Measurements from ENCODE around the gene BMPR1A. TPM values are rescaled to one million over a fixed set of nuclear protein-coding genes. Genes with fewer than 3 reads are reported as not detected.

BMPR1A gene
- total and polyA plus RNA-seq, 2 of the 13 experiments (the other 11 are each of a cell fraction or from before 2014, with no cell fraction given) = 17.8 to 44.2 TPM

GRCh38 chr10:86759073-86759672 lies 2.8 kb downstream of the BMPR1A start (continued):
- no peak for TF ChIP-seq ZGPAT (CRISPR knock-in tag; IDR thresholded peaks at IDR 0.05)
- no peak for TF ChIP-seq CENPT (CRISPR knock-in tag; IDR thresholded peaks at IDR 0.05; ENCODE audit: low read depth)
- no peak for TF ChIP-seq ZNF740 (CRISPR knock-in tag; IDR thresholded peaks at IDR 0.05)
- no peak for TF ChIP-seq AKAP8 (CRISPR knock-in tag; IDR thresholded peaks at IDR 0.05)
- TF ChIP-seq ZNF547 (CRISPR knock-in tag; IDR thresholded peaks at IDR 0.05) = no peak
- no peak for TF ChIP-seq ERF (CRISPR knock-in tag; IDR thresholded peaks at IDR 0.05)
- TF ChIP-seq PREB (CRISPR knock-in tag; IDR thresholded peaks at IDR 0.05) = no peak
- no peak for TF ChIP-seq ZNF558 (CRISPR knock-in tag; IDR thresholded peaks at IDR 0.05; ENCODE audit: borderline replicate concordance)
- TF ChIP-seq KIAA2018 (CRISPR knock-in tag; IDR thresholded peaks at IDR 0.05; ENCODE audit: borderline replicate concordance) = no peak
- no peak for TF ChIP-seq RFXANK (CRISPR knock-in tag; IDR thresholded peaks at IDR 0.05)
- no peak for TF ChIP-seq U2AF2 (IDR thresholded peaks at IDR 0.05; ENCODE audit: low read depth, low read length)
- TF ChIP-seq ZKSCAN1 (IDR thresholded peaks at IDR 0.05; ENCODE audit: low read length) = no peak
- TF ChIP-seq BRF2 (CRISPR knock-in tag; IDR thresholded peaks at IDR 0.05) = no peak
- 0 out of 2 replicates have a peak, but pooled peaks have one; percentile 36 for TF ChIP-seq PAXIP1 (CRISPR knock-in tag; conservative IDR thresholded peaks at IDR 0.05)

All from HepG2 (cell line).